ENCODE results near the gene MCM9.
"Not testable (repeated sequence)": the region's sequence is repeated elsewhere in the genome, so short reads cannot be mapped to it uniquely, and the experiment has no call there.

MCM9 gene

GRCh38 chr6:118804091-118804490, 130.9 kb downstream of the MCM9 start:
- no peak overlapping the region for H3K4me3 Mint-ChIP-seq
- no peaks in the 10 kb centered on the region for H3K27me3 Mint-ChIP-seq
- intact Hi-C loops (cut with micrococcal nuclease) = loop anchor here (5.0 kb wide), 1 partner anchor 522 kb away; no protein-coding TSS in a partner anchor
- no peaks in the 10 kb centered on the region for H3K36me3 Mint-ChIP-seq (ENCODE audit: low read depth)
- H3K9me3 Mint-ChIP-seq = no peaks in the 10 kb centered on the region
- peaks cover 8% of the 10 kb centered on the region for H3K4me1 Mint-ChIP-seq (ENCODE audit: low read depth)
- no peak overlapping the region for H3K27ac Mint-ChIP-seq

DNA sequence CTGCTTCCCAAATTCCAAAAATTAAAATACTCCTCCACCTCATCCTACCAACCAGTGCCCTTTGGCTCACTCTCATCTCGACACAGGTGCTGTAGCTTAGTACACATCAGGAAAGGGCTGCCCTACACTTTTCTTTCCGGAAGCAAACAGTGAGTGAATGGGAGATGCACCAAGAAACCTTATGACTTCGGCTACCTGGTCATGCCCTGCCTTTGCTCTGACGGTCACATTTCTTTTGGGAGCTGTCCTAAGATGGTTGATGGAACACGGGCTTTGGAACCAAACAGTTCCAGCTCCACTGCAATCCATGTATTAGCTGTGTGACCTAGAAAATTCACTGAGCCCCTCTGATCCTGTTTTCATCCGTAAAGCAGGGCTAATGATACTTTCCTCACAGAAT, 133.7 kb downstream of the MCM9 start:
- Mint-ChIP-seq H3K27me3 (no peaks in the 10 kb centered on the region), H3K36me3 (ENCODE audit: low read depth) (no peaks in the 10 kb centered on the region), H3K27ac (no peak overlapping the region), H3K4me1 (ENCODE audit: low read depth) (peaks cover 5% of the 10 kb centered on the region), H3K4me3 (no peak overlapping the region), H3K9me3 (no peaks in the 10 kb centered on the region)
- intact Hi-C loops (cut with micrococcal nuclease) = loop anchor here (5.0 kb wide), 1 partner anchor 519 kb away; no protein-coding TSS in a partner anchor

DNA sequence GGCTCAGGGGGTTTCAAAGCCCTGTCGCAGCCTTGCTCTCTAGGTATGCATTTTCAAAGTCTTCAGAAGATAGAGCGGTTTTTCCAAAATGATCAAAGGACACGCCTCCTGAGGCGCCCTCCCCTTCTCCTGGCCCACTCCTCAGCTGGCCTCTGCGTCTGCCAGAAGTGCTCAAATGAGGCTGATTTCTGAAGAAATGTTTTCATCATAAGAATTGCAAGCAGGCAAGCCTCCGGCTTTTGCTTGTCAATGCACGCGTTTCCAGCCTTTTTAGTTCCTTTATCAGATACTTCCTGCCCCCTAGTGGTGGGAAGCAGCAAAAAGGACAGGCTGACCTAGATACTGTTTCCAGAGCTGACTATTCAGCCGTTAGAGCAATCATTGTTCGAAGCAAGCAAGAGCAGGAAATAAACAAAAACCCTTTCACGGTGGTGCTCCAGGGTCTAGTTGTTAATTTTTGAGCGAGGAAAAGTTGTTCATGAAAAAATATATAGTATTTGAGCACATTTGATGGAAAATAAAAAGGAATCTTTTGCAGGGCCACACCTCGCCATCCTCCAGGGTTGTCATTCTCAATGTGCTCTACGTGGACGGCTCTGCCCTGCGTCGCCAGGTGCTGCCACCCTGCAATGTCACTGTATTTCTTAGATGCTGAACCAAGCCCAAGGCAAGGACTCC, 134.4 kb downstream of the MCM9 start:
- H3K36me3 Mint-ChIP-seq (ENCODE audit: low read depth) = no peaks in the 10 kb centered on the region
- H3K27ac Mint-ChIP-seq = no peak overlapping the region
- H3K27me3 Mint-ChIP-seq = no peaks in the 10 kb centered on the region
- H3K4me1 Mint-ChIP-seq (ENCODE audit: low read depth) = peaks cover 5% of the 10 kb centered on the region
- intact Hi-C loops (cut with micrococcal nuclease) = loop anchor here (5.0 kb wide), 1 partner anchor 518 kb away; no protein-coding TSS in a partner anchor
- peak overlapping the region; percentile 17 for H3K4me3 Mint-ChIP-seq
- H3K9me3 Mint-ChIP-seq = no peaks in the 10 kb centered on the region

DNA sequence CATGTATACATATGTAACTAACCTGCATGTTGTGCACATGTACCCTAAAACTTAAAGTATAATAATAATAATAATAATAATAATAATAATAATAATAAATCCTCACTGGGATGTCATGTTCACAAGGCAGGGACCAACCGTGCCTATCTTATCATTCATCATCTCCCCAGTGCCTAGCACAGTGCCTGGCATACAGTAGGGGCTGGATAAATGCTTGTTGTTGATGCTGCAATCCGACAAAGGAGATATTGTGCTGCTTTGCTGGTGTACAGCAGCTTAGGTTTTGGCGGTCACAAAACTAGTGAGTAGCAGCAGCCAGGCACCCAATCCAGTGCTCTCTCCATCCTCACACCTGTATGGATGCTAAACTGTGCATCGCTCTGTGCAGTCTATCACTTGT, 135.1 kb downstream of the MCM9 start:
- intact Hi-C loops (cut with micrococcal nuclease) = loop anchor here (5.0 kb wide), 1 partner anchor 518 kb away; no protein-coding TSS in a partner anchor
- H3K4me1 Mint-ChIP-seq (ENCODE audit: low read depth) = peaks cover 5% of the 10 kb centered on the region
- no peaks in the 10 kb centered on the region for H3K27me3 Mint-ChIP-seq
- H3K4me3 Mint-ChIP-seq = no peak overlapping the region
- H3K36me3 Mint-ChIP-seq (ENCODE audit: low read depth) = no peaks in the 10 kb centered on the region
- no peaks in the 10 kb centered on the region for H3K9me3 Mint-ChIP-seq
- no peak overlapping the region for H3K27ac Mint-ChIP-seq

GRCh38 chr6:118796548-118796947, 138.4 kb downstream of the MCM9 start:
- H3K27ac Mint-ChIP-seq; H3K4me1 Mint-ChIP-seq (ENCODE audit: low read depth); H3K36me3 Mint-ChIP-seq (ENCODE audit: low read depth); intact Hi-C loops (cut with micrococcal nuclease); H3K4me3 Mint-ChIP-seq; H3K9me3 Mint-ChIP-seq; H3K27me3 Mint-ChIP-seq: not testable (repeated sequence)

- no peak overlapping the region for H3K27ac Mint-ChIP-seq
- no peak overlapping the region for H3K4me3 Mint-ChIP-seq
- H3K27me3 Mint-ChIP-seq = no peaks in the 10 kb centered on the region
- H3K9me3 Mint-ChIP-seq = peaks cover 9% of the 10 kb centered on the region
- intact Hi-C loops (cut with micrococcal nuclease) = no loop called here
- no peaks in the 10 kb centered on the region for H3K36me3 Mint-ChIP-seq (ENCODE audit: low read depth)
- H3K4me1 Mint-ChIP-seq (ENCODE audit: low read depth) = peaks cover 14% of the 10 kb centered on the region
These were observed 143.5 kb downstream of the MCM9 start for GRCh38 chr6:118791499-118791898.

DNA sequence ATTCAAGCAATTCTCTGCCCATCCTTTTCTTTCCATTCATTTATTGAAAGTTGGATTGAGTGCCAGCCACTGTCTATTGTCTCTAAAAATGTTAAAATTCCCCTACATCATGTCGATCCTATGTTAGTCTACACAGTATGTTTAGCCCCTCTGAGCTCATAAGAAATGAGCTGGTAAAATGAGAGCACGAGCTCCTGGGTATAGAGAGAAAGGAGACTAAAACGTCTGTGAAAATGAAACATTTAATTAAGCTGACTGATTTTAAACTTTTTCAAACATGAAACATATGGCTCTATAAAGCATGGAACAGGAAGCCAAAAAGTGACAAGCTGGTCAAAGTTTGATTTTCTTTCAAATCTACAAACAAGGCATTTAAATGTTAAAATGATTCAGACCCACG, 145.0 kb downstream of the MCM9 start:
- Mint-ChIP-seq H3K4me1 (ENCODE audit: low read depth) (peaks cover 14% of the 10 kb centered on the region), H3K36me3 (ENCODE audit: low read depth) (no peaks in the 10 kb centered on the region), H3K27ac (no peak overlapping the region), H3K9me3 (peaks cover 9% of the 10 kb centered on the region), H3K4me3 (no peak overlapping the region), H3K27me3 (no peaks in the 10 kb centered on the region)
- intact Hi-C loops (cut with micrococcal nuclease) = no loop called here

- no peak overlapping the region for H3K4me3 Mint-ChIP-seq
- H3K9me3 Mint-ChIP-seq = peaks cover 9% of the 10 kb centered on the region
- H3K27ac Mint-ChIP-seq = no peak overlapping the region
- H3K4me1 Mint-ChIP-seq (ENCODE audit: low read depth) = peaks cover 18% of the 10 kb centered on the region
- H3K36me3 Mint-ChIP-seq (ENCODE audit: low read depth) = no peaks in the 10 kb centered on the region
- no peaks in the 10 kb centered on the region for H3K27me3 Mint-ChIP-seq
- intact Hi-C loops (cut with micrococcal nuclease) = no loop called here
These were observed 145.5 kb downstream of the MCM9 start for GRCh38 chr6:118789419-118789818.

GRCh38 chr6:118788702-118789101, 146.3 kb downstream of the MCM9 start:
- Mint-ChIP-seq H3K4me3 (no peak overlapping the region), H3K27ac (no peak overlapping the region)
- intact Hi-C loops (cut with micrococcal nuclease) = no loop called here

DNA sequence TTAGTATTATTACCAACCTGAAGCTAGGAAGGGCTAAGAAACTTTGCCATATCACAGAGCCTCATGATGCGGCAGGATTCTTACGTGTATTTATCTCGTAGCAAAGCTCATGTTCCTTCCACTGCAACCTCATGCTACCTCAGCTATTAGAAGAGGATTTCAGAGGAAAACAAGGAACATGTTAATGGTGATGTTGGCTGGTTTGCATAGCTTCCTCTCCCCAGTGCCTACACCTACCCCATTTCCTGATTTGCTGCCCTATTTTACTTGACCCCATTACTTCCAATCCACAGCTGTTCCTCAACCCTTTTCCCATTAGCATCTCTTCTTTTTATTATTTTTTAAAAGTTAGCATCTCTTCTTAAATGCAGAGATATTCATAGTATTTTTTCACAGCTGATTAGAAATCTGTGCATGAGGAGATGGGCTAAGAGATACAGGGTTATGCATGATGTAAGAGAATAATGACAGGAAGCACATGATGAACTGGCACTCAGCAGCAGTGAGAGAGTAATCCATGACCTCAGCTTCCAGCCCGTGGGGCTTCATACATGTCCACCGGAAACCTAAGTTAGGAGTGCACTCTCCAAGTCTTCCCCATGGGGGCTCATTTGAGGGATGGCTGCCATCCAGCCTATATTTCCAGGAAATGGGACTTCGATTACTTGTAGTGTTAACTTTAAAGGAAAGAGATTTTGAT, 147.1 kb downstream of the MCM9 start:
- H3K4me3 Mint-ChIP-seq = no peak overlapping the region

More at GRCh38 chr6:118788702-118789101, 146.3 kb downstream of the MCM9 start:
- Mint-ChIP-seq H3K9me3 (peaks cover 9% of the 10 kb centered on the region), H3K4me1 (ENCODE audit: low read depth) (peaks cover 25% of the 10 kb centered on the region), H3K27me3 (no peaks in the 10 kb centered on the region), H3K36me3 (ENCODE audit: low read depth) (no peaks in the 10 kb centered on the region)

GRCh38 chr6:118786596-118787453, 148.1 kb downstream of the MCM9 start:
- intact Hi-C loops (cut with micrococcal nuclease) = no loop called here
- Mint-ChIP-seq H3K9me3 (peaks cover 2% of the 10 kb centered on the region), H3K27me3 (no peaks in the 10 kb centered on the region), H3K4me3 (no peak overlapping the region), H3K36me3 (ENCODE audit: low read depth) (no peaks in the 10 kb centered on the region), H3K4me1 (ENCODE audit: low read depth) (peaks cover 28% of the 10 kb centered on the region), H3K27ac (no peak overlapping the region)

More for the DNA sequence above, 147.1 kb downstream of the MCM9 start:
- no peak overlapping the region for H3K27ac Mint-ChIP-seq
- H3K9me3 Mint-ChIP-seq = peaks cover 9% of the 10 kb centered on the region
- intact Hi-C loops (cut with micrococcal nuclease) = no loop called here
- no peaks in the 10 kb centered on the region for H3K27me3 Mint-ChIP-seq
- no peaks in the 10 kb centered on the region for H3K36me3 Mint-ChIP-seq (ENCODE audit: low read depth)
- peaks cover 26% of the 10 kb centered on the region for H3K4me1 Mint-ChIP-seq (ENCODE audit: low read depth)

GRCh38 chr6:118785601-118786000, 149.4 kb downstream of the MCM9 start:
- Mint-ChIP-seq H3K27ac (no peak overlapping the region), H3K9me3 (no peaks in the 10 kb centered on the region), H3K4me3 (no peak overlapping the region), H3K27me3 (no peaks in the 10 kb centered on the region), H3K36me3 (ENCODE audit: low read depth) (no peaks in the 10 kb centered on the region), H3K4me1 (ENCODE audit: low read depth) (peaks cover 41% of the 10 kb centered on the region)
- intact Hi-C loops (cut with micrococcal nuclease) = no loop called here

DNA sequence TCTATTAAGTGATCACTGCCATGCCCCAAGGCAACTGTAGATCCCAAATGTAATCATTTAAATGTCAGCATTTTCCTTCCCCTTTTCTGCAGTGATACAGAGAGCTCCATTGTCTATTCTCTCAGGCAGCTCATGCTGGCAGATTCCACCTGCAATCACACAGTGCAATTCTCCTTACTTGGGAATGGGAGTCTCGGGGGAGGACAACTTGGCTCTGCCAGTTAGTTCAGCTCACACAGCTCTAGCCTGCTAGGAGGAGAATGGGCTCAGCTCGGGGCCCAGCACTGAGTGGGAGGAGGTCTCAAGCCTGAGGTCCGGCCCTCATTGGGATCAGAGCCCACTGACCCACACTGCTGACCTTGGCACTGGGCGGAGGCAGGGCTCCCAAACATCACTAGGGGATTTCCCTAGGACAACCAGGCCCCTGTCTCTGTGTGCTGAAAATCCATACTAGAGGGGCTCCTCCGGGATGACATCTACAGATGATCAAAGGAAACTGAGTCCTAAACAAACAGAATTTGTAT, 150.3 kb downstream of the MCM9 start:
- Mint-ChIP-seq H3K4me3 (no peak overlapping the region), H3K27me3 (no peaks in the 10 kb centered on the region), H3K27ac (no peak overlapping the region), H3K4me1 (ENCODE audit: low read depth) (peaks cover 50% of the 10 kb centered on the region), H3K9me3 (no peaks in the 10 kb centered on the region), H3K36me3 (ENCODE audit: low read depth) (no peaks in the 10 kb centered on the region)
- intact Hi-C loops (cut with micrococcal nuclease) = no loop called here

Measured in dendritic cell treated with granulocyte-macrophage colony-stimulating factor and Interleukin-4, amounts not matched to agents 40 ng/mL and 50 ng/mL, for 4 days (primary cell).